22Rv1 (cell line): Measurements from ENCODE around the gene SLFN5.

ENCODE experiments used
- CTCF ChIP-seq: fragments of 450-650 bp; IDR thresholded peaks from 2 replicates; pipeline ENCODE4 v1.5.1; 2017; ENCODE audit warnings: mild to moderate bottlenecking
- ZFX ChIP-seq: fragments of 450-650 bp; IDR thresholded peaks from 2 replicates; pipeline ENCODE4 v1.6.1; 2017; ENCODE audit warnings: antibody characterized with exemption, borderline replicate concordance

- TF ChIP-seq CTCF: no peak
- no peak for TF ChIP-seq ZFX
Measured at GRCh38 chr17:35239823-35240222, 3.0 kb upstream of the SLFN5 start.
